ENCODE results near the gene DNAJC11.

DNAJC11 gene

DNA sequence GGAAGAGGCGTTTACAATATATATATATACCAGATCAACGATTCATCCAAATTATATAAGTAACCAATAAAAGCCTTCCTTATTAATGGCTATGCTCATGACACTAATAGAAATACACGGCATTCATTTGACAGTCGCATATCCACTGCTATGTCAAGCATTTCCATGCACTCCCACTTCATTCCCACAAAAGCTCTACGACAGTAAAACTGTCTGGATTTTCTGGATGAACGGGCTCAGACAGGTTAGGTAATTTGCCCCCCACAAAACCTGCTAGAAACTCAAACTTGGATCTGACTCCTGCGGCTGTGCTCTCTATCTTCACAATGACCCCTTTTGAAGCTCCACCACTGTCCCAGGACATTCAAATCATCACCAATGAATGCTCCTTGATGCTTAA, 11.4 kb downstream of the DNAJC11 start:
- no peak for TF ChIP-seq ARNTL (CRISPR knock-in tag; IDR thresholded peaks at IDR 0.05; ENCODE audit: borderline replicate concordance, low read depth)
- no peak for ATAC-seq

DNA sequence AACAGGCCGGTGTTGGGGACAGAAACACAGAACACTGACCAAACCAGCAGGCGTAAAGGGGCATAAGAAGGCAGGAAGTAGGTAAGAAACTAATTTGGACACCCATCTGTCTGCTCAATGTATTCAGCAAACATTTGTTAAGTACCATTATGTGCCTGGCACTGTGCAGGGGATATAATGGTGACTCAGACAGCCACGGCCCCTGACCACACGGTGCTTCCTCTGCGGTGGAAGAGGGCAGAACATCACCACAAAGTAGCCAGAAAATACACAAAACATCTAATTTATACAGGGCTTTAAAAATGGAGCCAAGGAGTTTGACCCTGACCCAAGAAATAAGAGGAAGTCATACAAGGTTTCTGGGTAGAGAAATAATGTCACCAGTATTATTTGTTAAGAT, 12.9 kb downstream of the DNAJC11 start:
- ATAC-seq, result no peak
- TF ChIP-seq CSDC2 (CRISPR knock-in tag; IDR thresholded peaks at IDR 0.05) (no peak), RARB (CRISPR knock-in tag; IDR thresholded peaks at IDR 0.05) (no peak), OSR1 (CRISPR knock-in tag; IDR thresholded peaks at IDR 0.05) (no peak), ZC3H10 (CRISPR knock-in tag; IDR thresholded peaks at IDR 0.05) (no peak), ISL1 (CRISPR knock-in tag; IDR thresholded peaks at IDR 0.05) (no peak), ZNF8 (CRISPR knock-in tag; IDR thresholded peaks at IDR 0.05) (no peak), ZNF565 (CRISPR knock-in tag; conservative IDR thresholded peaks at IDR 0.05; ENCODE audit: low read depth) (no peak), TOX (CRISPR knock-in tag; IDR thresholded peaks at IDR 0.05; ENCODE audit: borderline replicate concordance) (no peak)
- TF ChIP-seq, protein P1, sequence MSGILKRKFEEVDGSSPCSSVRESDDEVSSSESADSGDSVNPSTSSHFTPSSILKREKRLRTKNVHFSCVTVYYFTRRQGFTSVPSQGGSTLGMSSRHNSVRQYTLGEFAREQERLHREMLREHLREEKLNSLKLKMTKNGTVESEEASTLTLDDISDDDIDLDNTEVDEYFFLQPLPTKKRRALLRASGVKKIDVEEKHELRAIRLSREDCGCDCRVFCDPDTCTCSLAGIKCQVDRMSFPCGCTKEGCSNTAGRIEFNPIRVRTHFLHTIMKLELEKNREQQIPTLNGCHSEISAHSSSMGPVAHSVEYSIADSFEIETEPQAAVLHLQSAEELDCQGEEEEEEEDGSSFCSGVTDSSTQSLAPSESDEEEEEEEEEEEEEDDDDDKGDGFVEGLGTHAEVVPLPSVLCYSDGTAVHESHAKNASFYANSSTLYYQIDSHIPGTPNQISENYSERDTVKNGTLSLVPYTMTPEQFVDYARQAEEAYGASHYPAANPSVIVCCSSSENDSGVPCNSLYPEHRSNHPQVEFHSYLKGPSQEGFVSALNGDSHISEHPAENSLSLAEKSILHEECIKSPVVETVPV (CRISPR knock-in tag; IDR thresholded peaks at IDR 0.05), result no peak

DNA sequence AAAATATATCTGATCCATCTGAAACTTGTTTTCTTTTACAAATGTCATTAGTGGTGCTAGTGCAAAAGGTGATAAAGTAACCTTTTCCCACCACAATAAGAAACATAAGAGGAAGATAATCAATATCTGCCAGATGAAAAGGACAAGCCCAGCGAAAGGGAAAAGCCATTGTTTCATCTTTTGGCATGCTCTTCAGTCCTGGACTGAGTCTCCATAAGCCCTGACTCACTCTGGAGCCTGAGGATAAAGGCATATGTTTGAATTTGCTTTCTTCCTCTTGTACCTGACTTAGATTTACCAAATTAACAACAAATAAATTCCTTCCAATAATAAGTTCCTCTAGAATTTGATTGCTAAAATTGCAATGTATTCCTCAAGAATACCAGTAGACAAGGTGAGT, 13.6 kb downstream of the DNAJC11 start:
- ATAC-seq, result peak; percentile 52; the same call in 1 of the 3 replicates
- TF ChIP-seq PPARA (CRISPR knock-in tag; IDR thresholded peaks at IDR 0.05; ENCODE audit: borderline replicate concordance) (no peak), ZFP30 (CRISPR knock-in tag; IDR thresholded peaks at IDR 0.05) (no peak), GLIS3 (CRISPR knock-in tag; IDR thresholded peaks at IDR 0.05) (no peak), BACH2 (CRISPR knock-in tag; IDR thresholded peaks at IDR 0.05; ENCODE audit: borderline replicate concordance) (no peak), ZC3H10 (CRISPR knock-in tag; IDR thresholded peaks at IDR 0.05) (no peak), CSDC2 (CRISPR knock-in tag; IDR thresholded peaks at IDR 0.05) (no peak), ZFP3 (CRISPR knock-in tag; IDR thresholded peaks at IDR 0.05) (no peak), RARB (CRISPR knock-in tag; IDR thresholded peaks at IDR 0.05) (no peak), ISL1 (CRISPR knock-in tag; IDR thresholded peaks at IDR 0.05) (no peak), TOX (CRISPR knock-in tag; IDR thresholded peaks at IDR 0.05; ENCODE audit: borderline replicate concordance) (no peak)
- TF ChIP-seq, protein P2, sequence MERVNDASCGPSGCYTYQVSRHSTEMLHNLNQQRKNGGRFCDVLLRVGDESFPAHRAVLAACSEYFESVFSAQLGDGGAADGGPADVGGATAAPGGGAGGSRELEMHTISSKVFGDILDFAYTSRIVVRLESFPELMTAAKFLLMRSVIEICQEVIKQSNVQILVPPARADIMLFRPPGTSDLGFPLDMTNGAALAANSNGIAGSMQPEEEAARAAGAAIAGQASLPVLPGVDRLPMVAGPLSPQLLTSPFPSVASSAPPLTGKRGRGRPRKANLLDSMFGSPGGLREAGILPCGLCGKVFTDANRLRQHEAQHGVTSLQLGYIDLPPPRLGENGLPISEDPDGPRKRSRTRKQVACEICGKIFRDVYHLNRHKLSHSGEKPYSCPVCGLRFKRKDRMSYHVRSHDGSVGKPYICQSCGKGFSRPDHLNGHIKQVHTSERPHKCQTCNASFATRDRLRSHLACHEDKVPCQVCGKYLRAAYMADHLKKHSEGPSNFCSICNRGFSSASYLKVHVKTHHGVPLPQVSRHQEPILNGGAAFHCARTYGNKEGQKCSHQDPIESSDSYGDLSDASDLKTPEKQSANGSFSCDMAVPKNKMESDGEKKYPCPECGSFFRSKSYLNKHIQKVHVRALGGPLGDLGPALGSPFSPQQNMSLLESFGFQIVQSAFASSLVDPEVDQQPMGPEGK (CRISPR knock-in tag; IDR thresholded peaks at IDR 0.05; ENCODE audit: borderline replicate concordance), result no peak

DNA sequence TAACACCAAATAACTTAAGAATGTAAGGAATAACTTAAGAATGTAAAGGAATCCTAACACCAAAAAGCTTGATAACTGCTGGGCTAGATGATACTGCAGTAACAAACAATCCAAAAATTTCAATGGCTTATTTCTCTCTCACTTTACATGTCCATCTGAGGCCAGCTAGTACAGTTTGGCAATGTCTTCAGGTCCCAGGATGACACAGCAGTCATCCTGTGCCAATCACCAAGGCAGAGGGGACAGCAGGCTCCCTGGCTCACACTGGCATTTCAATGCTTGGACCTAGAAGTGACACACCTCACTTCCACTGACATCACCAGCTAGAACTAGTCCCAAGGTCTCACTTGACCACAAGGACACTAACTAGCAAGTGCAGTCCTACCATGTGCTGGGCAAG, 15.3 kb downstream of the DNAJC11 start:
- ATAC-seq, result peak; percentile 68
- TF ChIP-seq GLIS3 (CRISPR knock-in tag; IDR thresholded peaks at IDR 0.05), result no peak
- no peak for TF ChIP-seq RARB (CRISPR knock-in tag; IDR thresholded peaks at IDR 0.05)
- TF ChIP-seq ZNF70 (CRISPR knock-in tag; IDR thresholded peaks at IDR 0.05), result no peak
- TF ChIP-seq, protein P1 (CRISPR knock-in tag; IDR thresholded peaks at IDR 0.05), result no peak
- TF ChIP-seq, protein P2 (CRISPR knock-in tag; IDR thresholded peaks at IDR 0.05; ENCODE audit: borderline replicate concordance), result no peak
- TF ChIP-seq, protein P3, sequence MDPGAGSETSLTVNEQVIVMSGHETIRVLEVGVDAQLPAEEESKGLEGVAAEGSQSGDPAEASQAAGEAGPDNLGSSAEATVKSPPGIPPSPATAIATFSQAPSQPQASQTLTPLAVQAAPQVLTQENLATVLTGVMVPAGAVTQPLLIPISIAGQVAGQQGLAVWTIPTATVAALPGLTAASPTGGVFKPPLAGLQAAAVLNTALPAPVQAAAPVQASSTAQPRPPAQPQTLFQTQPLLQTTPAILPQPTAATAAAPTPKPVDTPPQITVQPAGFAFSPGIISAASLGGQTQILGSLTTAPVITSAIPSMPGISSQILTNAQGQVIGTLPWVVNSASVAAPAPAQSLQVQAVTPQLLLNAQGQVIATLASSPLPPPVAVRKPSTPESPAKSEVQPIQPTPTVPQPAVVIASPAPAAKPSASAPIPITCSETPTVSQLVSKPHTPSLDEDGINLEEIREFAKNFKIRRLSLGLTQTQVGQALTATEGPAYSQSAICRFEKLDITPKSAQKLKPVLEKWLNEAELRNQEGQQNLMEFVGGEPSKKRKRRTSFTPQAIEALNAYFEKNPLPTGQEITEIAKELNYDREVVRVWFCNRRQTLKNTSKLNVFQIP (CRISPR knock-in tag; IDR thresholded peaks at IDR 0.05; ENCODE audit: borderline replicate concordance, low read depth), result no peak
- no peak for TF ChIP-seq TOX (CRISPR knock-in tag; IDR thresholded peaks at IDR 0.05; ENCODE audit: borderline replicate concordance)
- TF ChIP-seq OSR1 (CRISPR knock-in tag; IDR thresholded peaks at IDR 0.05), result no peak
- no peak for TF ChIP-seq ESRRG (CRISPR knock-in tag; IDR thresholded peaks at IDR 0.05)
- TF ChIP-seq, protein P4, sequence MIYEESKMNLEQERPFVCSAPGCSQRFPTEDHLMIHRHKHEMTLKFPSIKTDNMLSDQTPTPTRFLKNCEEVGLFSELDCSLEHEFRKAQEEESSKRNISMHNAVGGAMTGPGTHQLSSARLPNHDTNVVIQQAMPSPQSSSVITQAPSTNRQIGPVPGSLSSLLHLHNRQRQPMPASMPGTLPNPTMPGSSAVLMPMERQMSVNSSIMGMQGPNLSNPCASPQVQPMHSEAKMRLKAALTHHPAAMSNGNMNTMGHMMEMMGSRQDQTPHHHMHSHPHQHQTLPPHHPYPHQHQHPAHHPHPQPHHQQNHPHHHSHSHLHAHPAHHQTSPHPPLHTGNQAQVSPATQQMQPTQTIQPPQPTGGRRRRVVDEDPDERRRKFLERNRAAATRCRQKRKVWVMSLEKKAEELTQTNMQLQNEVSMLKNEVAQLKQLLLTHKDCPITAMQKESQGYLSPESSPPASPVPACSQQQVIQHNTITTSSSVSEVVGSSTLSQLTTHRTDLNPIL (CRISPR knock-in tag; IDR thresholded peaks at IDR 0.05; ENCODE audit: low read depth), result no peak
- TF ChIP-seq, protein P5, sequence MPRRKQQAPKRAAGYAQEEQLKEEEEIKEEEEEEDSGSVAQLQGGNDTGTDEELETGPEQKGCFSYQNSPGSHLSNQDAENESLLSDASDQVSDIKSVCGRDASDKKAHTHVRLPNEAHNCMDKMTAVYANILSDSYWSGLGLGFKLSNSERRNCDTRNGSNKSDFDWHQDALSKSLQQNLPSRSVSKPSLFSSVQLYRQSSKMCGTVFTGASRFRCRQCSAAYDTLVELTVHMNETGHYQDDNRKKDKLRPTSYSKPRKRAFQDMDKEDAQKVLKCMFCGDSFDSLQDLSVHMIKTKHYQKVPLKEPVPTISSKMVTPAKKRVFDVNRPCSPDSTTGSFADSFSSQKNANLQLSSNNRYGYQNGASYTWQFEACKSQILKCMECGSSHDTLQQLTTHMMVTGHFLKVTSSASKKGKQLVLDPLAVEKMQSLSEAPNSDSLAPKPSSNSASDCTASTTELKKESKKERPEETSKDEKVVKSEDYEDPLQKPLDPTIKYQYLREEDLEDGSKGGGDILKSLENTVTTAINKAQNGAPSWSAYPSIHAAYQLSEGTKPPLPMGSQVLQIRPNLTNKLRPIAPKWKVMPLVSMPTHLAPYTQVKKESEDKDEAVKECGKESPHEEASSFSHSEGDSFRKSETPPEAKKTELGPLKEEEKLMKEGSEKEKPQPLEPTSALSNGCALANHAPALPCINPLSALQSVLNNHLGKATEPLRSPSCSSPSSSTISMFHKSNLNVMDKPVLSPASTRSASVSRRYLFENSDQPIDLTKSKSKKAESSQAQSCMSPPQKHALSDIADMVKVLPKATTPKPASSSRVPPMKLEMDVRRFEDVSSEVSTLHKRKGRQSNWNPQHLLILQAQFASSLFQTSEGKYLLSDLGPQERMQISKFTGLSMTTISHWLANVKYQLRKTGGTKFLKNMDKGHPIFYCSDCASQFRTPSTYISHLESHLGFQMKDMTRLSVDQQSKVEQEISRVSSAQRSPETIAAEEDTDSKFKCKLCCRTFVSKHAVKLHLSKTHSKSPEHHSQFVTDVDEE (CRISPR knock-in tag; IDR thresholded peaks at IDR 0.05), result no peak
- no peak for TF ChIP-seq TCF4 (CRISPR knock-in tag; IDR thresholded peaks at IDR 0.05; ENCODE audit: borderline replicate concordance)
- TF ChIP-seq SNAI2 (CRISPR knock-in tag; IDR thresholded peaks at IDR 0.05), result no peak
- TF ChIP-seq ISL1 (CRISPR knock-in tag; IDR thresholded peaks at IDR 0.05), result no peak
- TF ChIP-seq ZFP30 (CRISPR knock-in tag; IDR thresholded peaks at IDR 0.05), result no peak
- no peak for TF ChIP-seq PPARA (CRISPR knock-in tag; IDR thresholded peaks at IDR 0.05; ENCODE audit: borderline replicate concordance)
- TF ChIP-seq ZNF565 (CRISPR knock-in tag; conservative IDR thresholded peaks at IDR 0.05; ENCODE audit: low read depth), result no peak
- no peak for TF ChIP-seq CSDC2 (CRISPR knock-in tag; IDR thresholded peaks at IDR 0.05)
